GM12874 (cell line): ENCODE measurements around the gene PEX11G.

Source experiments
- TF ChIP-seq, protein P1 (sequence below): IDR thresholded peaks from 2 replicates; pipeline ENCODE4 v1.5.1; 2011; ENCODE audit warnings: low read depth, mild to moderate bottlenecking, control low read depth, low read length, moderate library complexity; ENCODE audit not compliant: insufficient read depth

Gene PEX11G

DNA sequence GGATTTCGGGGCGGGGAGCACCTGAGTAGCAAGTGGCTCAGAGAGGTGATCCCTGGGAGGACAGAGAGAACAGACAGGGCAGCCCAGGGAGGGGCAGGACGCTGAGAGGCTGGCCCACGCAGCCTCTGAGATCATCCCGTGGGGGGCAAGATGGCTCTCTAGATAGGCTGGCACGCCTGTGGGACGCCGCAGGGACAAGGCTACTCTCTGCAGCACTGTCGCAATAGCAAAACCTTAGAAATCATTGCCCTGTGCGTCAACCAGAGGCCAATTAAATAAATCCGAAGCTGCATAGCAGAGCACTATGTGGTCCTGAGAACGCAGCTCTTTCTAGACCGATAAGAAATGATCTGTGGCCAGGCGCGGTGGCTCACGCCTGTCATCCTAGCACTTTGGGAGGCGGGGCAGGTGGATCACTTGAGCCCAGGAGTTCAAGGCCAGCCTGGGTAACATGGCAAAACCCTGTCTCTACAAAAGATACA lies 5.1 kb downstream of the PEX11G start:
- TF ChIP-seq, protein P1, sequence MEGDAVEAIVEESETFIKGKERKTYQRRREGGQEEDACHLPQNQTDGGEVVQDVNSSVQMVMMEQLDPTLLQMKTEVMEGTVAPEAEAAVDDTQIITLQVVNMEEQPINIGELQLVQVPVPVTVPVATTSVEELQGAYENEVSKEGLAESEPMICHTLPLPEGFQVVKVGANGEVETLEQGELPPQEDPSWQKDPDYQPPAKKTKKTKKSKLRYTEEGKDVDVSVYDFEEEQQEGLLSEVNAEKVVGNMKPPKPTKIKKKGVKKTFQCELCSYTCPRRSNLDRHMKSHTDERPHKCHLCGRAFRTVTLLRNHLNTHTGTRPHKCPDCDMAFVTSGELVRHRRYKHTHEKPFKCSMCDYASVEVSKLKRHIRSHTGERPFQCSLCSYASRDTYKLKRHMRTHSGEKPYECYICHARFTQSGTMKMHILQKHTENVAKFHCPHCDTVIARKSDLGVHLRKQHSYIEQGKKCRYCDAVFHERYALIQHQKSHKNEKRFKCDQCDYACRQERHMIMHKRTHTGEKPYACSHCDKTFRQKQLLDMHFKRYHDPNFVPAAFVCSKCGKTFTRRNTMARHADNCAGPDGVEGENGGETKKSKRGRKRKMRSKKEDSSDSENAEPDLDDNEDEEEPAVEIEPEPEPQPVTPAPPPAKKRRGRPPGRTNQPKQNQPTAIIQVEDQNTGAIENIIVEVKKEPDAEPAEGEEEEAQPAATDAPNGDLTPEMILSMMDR: no peak

- TF ChIP-seq, protein P1: no peak
These were observed 6.0 kb downstream of the PEX11G start for GRCh38 chr19:7482584-7483439.

DNA sequence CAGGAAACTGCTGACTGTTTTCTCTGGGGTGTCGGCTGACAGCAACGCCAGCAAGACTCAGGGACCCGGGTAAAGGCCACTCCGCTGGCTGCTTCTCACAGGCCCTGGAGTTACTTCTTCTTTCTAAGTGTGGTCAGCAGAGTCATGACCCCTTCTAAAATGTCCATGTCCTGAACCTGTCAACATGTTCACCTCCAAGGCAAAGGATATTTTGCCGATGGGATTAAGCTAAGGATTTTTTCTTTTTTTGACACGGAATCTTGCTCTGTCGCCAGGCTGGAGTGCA lies 7.9 kb downstream of the PEX11G start:
- TF ChIP-seq, protein P1: no peak

DNA sequence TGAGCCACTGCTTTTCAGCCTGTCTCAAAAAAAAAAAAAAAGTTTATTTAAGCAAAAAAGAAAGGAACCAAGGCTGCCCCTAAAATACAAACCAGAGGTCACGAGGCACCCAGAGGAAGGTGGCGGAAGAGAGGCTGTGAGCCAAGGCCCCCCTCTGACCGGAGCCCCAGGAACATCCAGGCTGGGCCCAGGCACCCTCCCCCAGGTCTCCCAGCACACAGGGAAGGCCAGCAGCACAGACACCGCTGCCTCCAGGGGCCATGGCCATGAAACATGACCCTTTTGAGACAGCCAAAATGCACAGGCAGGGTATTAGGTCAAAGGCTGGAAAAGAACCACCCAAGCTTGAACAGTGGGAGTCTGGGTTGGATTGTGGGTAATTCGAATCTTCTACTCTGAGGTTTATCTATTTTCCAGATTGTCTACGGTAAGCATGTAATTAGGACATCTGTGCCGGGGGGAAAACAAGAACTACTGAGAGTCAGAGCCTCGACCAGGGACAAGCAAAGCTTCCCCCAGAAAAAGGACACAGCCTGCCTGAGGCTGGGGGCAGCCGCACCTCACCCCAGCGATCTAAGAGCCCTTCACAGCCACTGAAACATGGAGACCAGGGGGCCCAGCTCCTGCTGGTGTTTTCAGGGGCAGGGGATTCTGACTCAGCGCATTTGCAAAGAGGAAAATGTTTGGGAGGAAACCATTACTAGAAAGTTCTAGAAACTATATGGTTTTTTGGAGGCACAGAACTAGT lies 8.4 kb downstream of the PEX11G start:
- TF ChIP-seq, protein P1: no peak

DNA sequence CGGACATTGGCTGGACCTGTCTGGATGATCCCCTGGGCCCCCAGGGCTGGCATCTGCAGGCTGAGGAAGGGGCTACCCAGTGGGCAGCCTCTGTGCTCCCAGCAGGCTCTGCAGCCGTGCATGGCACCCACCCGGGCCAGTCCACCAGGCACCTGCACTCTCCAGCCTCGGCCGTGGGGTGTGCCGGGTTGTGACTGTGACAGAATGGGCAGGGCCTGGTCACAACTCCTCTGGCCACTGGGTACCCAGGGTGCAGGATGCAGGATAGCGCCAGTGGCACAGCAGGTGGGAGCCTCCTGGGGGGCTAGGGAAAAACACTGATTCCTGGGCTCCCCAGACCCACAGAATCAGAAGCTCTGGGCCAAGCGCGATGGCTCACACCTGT lies 10.0 kb downstream of the PEX11G start:
- TF ChIP-seq, protein P1: no peak

DNA sequence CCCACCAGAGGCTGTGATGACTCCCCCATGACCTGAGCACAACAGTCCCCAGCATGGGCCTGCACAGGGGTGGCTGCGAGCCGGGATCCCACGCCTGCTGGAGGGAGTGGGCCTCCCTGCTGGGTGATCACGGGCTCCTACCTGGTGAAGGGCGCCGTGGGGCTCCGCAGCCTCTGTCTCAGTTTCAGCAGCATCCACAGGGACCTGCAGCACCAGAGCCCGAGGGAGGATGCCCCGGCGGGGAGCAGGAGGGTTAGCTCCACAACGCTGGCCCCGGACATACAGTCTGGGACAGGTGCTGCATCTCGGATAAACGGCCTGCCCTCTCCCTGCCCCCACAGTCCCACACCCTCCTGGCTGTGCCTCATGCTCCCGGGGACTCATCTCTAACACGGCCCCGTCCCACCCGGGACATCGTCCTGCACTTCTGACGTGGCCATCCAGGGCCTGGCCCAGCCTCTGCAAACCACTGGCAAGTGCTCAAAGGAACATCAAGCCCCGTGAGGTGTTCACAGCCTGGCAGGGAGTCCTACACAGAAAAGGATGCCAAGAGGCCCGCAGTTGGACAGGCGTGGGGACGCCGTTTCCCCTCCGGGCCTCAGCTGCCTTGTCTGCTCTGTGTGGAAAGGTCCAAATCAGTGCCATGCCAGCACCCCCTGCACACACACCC lies 10.5 kb downstream of the PEX11G start:
- TF ChIP-seq, protein P1: no peak

DNA sequence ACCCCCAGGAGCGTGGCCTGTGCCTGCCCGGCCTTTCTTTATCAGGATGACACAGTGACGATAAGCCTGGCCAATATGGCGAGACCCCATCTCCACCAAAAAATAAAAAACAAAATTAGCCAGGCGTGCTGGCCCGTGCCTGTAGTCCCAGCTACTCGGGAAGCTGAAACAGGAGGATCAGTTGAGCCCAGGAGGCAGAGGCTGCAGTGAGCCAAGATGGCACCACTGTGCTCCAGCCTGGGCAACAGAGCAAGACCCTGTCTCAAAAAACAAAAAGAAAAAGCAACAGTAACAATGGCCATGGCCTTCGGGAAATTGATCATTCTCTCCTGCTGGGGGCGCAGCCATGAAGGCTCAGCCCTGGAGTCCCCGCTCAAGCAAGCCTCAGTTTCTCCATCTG lies 11.1 kb downstream of the PEX11G start:
- TF ChIP-seq, protein P1: no peak
